ENCODE results near the gene ADGRB3. TPM values are rescaled to one million over a fixed set of nuclear protein-coding genes. Genes with fewer than 3 reads are reported as not detected.
A peak's percentile ranks its signal among the peaks of the same experiment; 100 is the strongest.

Gene ADGRB3
- total RNA-seq, 1 experiment from 2014 or later: 7.7 TPM

- no peaks in the 10 kb centered on the region for H3K27me3 ChIP-seq (replicated peaks; ENCODE audit: insufficient read depth, low read depth, low read length, poor library complexity)
- no peak overlapping the region for H3K27ac ChIP-seq (ENCODE audit: low read depth, low read length, poor library complexity, severe bottlenecking)
- POLR2A ChIA-PET (ENCODE audit: low non-redundant PET): no interaction called here
- H3K36me3 ChIP-seq (ENCODE audit: insufficient read depth, low read length, poor library complexity, severe bottlenecking): no peaks in the 10 kb centered on the region
- H3K4me1 ChIP-seq (ENCODE audit: insufficient read depth, low read length, poor library complexity, severe bottlenecking): peaks cover 9% of the 10 kb centered on the region
- intact Hi-C loops (cut with micrococcal nuclease; ENCODE audit: unreplicated experiment): loop anchor here (10.0 kb wide), 1 partner anchor 750 kb away; no protein-coding TSS in a partner anchor
- no peak overlapping the region for H3K4me3 ChIP-seq (ENCODE audit: low read depth, low read length, poor library complexity, severe bottlenecking)
- H3K9me3 ChIP-seq (ENCODE audit: low read depth, low read length, poor library complexity, severe bottlenecking): no peaks in the 10 kb centered on the region
- DNase-seq (ENCODE audit: low spot score): peak; percentile 67
- BruUV-seq (replicated peaks): no TSS peak
- TF ChIP-seq CTCF (conservative IDR thresholded peaks at IDR 0.05; ENCODE audit: low read depth, low read length) (peak; percentile 62), EZH2 (IDR thresholded peaks at IDR 0.05; ENCODE audit: borderline replicate concordance, low read depth, low read length, poor library complexity, severe bottlenecking) (no peak)
- CTCF ChIA-PET: interaction anchor here (0.6 to 1.2 kb wide), 3 partner anchors 24 to 1131 kb away, joined by 3 to 4 read pairs (median 3); no protein-coding TSS in a partner anchor
These were observed 340.0 kb downstream of the ADGRB3 start for GRCh38 chr6:68975064-68975463.

GRCh38 chr6:68975816-68976215, 340.7 kb downstream of the ADGRB3 start:
- Histone ChIP-seq H3K4me3 (ENCODE audit: low read depth, low read length, poor library complexity, severe bottlenecking) (no peak overlapping the region), H3K27ac (ENCODE audit: low read depth, low read length, poor library complexity, severe bottlenecking) (no peak overlapping the region), H3K4me1 (ENCODE audit: insufficient read depth, low read length, poor library complexity, severe bottlenecking) (peaks cover 9% of the 10 kb centered on the region), H3K27me3 (replicated peaks; ENCODE audit: insufficient read depth, low read depth, low read length, poor library complexity) (no peaks in the 10 kb centered on the region), H3K36me3 (ENCODE audit: insufficient read depth, low read length, poor library complexity, severe bottlenecking) (no peaks in the 10 kb centered on the region), H3K9me3 (ENCODE audit: low read depth, low read length, poor library complexity, severe bottlenecking) (no peaks in the 10 kb centered on the region)
- intact Hi-C loops (cut with micrococcal nuclease; ENCODE audit: unreplicated experiment): loop anchor here (10.0 kb wide), 1 partner anchor 749 kb away; no protein-coding TSS in a partner anchor
- POLR2A ChIA-PET (ENCODE audit: low non-redundant PET): interaction anchor here (0.7 kb wide), 1 partner anchor 121 kb away, joined by 3 read pairs; no protein-coding TSS in a partner anchor
- BruUV-seq (replicated peaks): no TSS peak
- DNase-seq (ENCODE audit: low spot score): no peak
- CTCF ChIA-PET: interaction anchor here (0.6 to 1.2 kb wide), 3 partner anchors 180 to 1131 kb away, joined by 3 read pairs; no protein-coding TSS in a partner anchor
- TF ChIP-seq EZH2 (IDR thresholded peaks at IDR 0.05; ENCODE audit: borderline replicate concordance, low read depth, low read length, poor library complexity, severe bottlenecking) (no peak), CTCF (conservative IDR thresholded peaks at IDR 0.05; ENCODE audit: low read depth, low read length) (no peak)

DNA sequence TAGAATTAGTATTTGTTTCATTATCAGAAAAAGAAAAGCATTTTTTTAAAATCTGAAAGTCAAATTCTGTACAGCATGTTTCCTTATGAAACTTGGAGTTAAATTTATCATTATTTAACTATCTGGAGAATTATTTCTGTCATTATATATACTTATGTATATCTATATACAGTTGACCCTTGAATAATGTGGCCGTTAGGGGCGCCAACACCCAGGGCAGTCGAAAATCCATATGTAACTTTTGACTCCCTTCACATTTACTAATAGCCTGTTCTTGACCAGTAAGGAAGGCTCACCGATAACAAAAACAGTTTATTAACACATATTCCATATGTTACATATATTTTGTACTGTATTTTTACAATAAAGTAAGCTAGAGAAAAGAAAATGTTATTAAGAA, 341.2 kb downstream of the ADGRB3 start:
- no peak overlapping the region for H3K27ac ChIP-seq (ENCODE audit: low read depth, low read length, poor library complexity, severe bottlenecking)
- H3K9me3 ChIP-seq (ENCODE audit: low read depth, low read length, poor library complexity, severe bottlenecking): no peaks in the 10 kb centered on the region
- peaks cover 9% of the 10 kb centered on the region for H3K4me1 ChIP-seq (ENCODE audit: insufficient read depth, low read length, poor library complexity, severe bottlenecking)
- POLR2A ChIA-PET (ENCODE audit: low non-redundant PET): interaction anchor here (0.7 kb wide), 1 partner anchor 121 kb away, joined by 3 read pairs; no protein-coding TSS in a partner anchor
- DNase-seq (ENCODE audit: low spot score): no peak
- no peak overlapping the region for H3K4me3 ChIP-seq (ENCODE audit: low read depth, low read length, poor library complexity, severe bottlenecking)
- no peak for TF ChIP-seq EZH2 (IDR thresholded peaks at IDR 0.05; ENCODE audit: borderline replicate concordance, low read depth, low read length, poor library complexity, severe bottlenecking)
- no peak for TF ChIP-seq CTCF (conservative IDR thresholded peaks at IDR 0.05; ENCODE audit: low read depth, low read length)
- CTCF ChIA-PET: interaction anchor here (0.6 kb wide), 1 partner anchor 356 kb away, joined by 3 read pairs; no protein-coding TSS in a partner anchor
- intact Hi-C loops (cut with micrococcal nuclease; ENCODE audit: unreplicated experiment): loop anchor here (10.0 kb wide), 1 partner anchor 749 kb away; no protein-coding TSS in a partner anchor
- no peaks in the 10 kb centered on the region for H3K27me3 ChIP-seq (replicated peaks; ENCODE audit: insufficient read depth, low read depth, low read length, poor library complexity)
- BruUV-seq (replicated peaks): no TSS peak
- H3K36me3 ChIP-seq (ENCODE audit: insufficient read depth, low read length, poor library complexity, severe bottlenecking): no peaks in the 10 kb centered on the region

Measured in A673 (cell line).